Type B pancreatic cell (in vitro differentiated cells): ENCODE measurements around the gene PLA2G3. TPM values are rescaled to one million over a fixed set of nuclear protein-coding genes. Genes with fewer than 3 reads are reported as not detected.

ENCODE experiments used
- DNase-seq: peaks from one replicate; pipeline ENCODE4 v3.0.0; 2021; ENCODE audit warnings: mixed read lengths; ENCODE audit not compliant: unreplicated experiment; ENCODE audit errors: extremely low spot score
- H3K27ac Mint-ChIP-seq: 2 replicates; pipeline ENCODE4 v1.8.0; 2021; ENCODE audit warnings: mild to moderate bottlenecking, mixed read lengths
- H3K27me3 Mint-ChIP-seq: 2 replicates; pipeline ENCODE4 v1.8.0; 2021; ENCODE audit warnings: mixed read lengths
- H3K36me3 Mint-ChIP-seq: 2 replicates; pipeline ENCODE4 v1.8.0; 2021; ENCODE audit warnings: mixed read lengths
- H3K4me1 Mint-ChIP-seq: one replicate; pipeline ENCODE4 v1.8.0; 2021; ENCODE audit warnings: mixed read lengths; ENCODE audit not compliant: unreplicated experiment
- H3K4me3 Mint-ChIP-seq: 2 replicates; pipeline ENCODE4 v1.8.0; 2021; ENCODE audit warnings: mild to moderate bottlenecking, mixed read lengths
- H3K9me3 Mint-ChIP-seq: 2 replicates; pipeline ENCODE4 v1.8.0; 2021; ENCODE audit warnings: mixed read lengths
- total RNA-seq: library from RNA; stranded (reverse); gene quantifications from 2 replicates; pipeline ENCODE4 v1.2.1, GENCODE V29; 2021; ENCODE audit warnings: low replicate concordance
- TF ChIP-seq, protein P1 (sequence below): fragments of 200-600 bp; sonication (generic); conservative IDR thresholded peaks from 2 replicates; pipeline ENCODE4 v1.5.0; 2021; ENCODE audit warnings: antibody characterized with exemption, mild to moderate bottlenecking

Gene PLA2G3
- total RNA-seq, 1 donor from 2014 or later: 0.75 TPM

GRCh38 chr22:31123292-31123602 lies 17.1 kb downstream of the PLA2G3 start:
- DNase-seq: no peak
- Mint-ChIP-seq H3K4me3 (peak overlapping the region; percentile 83), H3K36me3 (no peaks in the 10 kb centered on the region), H3K27me3 (peaks cover 12% of the 10 kb centered on the region), H3K9me3 (no peaks in the 10 kb centered on the region), H3K27ac (peak overlapping the region; percentile 41), H3K4me1 (peaks cover 10% of the 10 kb centered on the region)
- TF ChIP-seq, protein P1, sequence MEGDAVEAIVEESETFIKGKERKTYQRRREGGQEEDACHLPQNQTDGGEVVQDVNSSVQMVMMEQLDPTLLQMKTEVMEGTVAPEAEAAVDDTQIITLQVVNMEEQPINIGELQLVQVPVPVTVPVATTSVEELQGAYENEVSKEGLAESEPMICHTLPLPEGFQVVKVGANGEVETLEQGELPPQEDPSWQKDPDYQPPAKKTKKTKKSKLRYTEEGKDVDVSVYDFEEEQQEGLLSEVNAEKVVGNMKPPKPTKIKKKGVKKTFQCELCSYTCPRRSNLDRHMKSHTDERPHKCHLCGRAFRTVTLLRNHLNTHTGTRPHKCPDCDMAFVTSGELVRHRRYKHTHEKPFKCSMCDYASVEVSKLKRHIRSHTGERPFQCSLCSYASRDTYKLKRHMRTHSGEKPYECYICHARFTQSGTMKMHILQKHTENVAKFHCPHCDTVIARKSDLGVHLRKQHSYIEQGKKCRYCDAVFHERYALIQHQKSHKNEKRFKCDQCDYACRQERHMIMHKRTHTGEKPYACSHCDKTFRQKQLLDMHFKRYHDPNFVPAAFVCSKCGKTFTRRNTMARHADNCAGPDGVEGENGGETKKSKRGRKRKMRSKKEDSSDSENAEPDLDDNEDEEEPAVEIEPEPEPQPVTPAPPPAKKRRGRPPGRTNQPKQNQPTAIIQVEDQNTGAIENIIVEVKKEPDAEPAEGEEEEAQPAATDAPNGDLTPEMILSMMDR: no peak

DNA sequence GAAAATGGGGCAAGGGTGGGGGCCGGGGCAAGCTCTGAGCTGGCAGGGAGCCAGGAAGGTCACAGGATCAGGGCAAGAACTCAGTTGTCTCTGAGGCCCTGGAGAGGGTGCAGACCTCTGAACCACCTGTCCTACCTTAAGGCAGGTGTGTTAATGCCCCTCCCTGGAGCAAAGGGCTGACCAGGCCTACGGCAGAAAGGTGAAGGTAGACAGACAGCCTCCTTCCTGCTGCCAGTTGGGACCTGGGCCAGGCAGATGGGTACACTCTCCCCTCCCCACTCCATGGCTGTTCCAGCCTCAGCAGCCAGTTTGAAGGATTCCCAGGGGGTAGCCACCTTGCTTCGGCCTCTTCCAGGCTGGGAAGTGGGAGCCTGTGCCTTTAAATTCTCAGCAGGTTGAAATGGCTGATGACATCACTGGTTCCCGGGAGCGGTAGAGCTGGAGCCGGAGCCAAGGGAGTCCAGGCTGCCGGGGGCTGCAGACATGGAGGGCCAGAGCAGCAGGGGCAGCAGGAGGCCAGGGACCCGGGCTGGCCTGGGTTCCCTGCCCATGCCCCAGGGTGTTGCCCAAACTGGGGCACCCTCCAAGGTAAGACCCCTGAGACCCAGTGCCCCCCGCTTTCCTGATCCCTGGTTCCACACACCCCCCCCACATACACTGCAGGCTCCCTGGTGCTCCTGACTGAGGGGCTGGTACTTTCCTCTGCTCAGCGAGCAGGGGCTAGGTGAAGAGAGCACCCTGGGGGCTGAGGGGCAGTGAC lies 17.6 kb downstream of the PLA2G3 start, which contains the start of gene INPP5J:
Gene INPP5J, plus strand, starts transcription at position 435 of the 760 bp plus-strand sequence. Its CDS starts 49 bp downstream, at position 484.
- H3K4me3 Mint-ChIP-seq: peak within 1 kb of the TSS; percentile 83
- TF ChIP-seq, protein P1: no peak
- no peaks in the 10 kb centered on the region for H3K9me3 Mint-ChIP-seq
- H3K4me1 Mint-ChIP-seq: peaks cover 10% of the 10 kb centered on the region
- H3K36me3 Mint-ChIP-seq: no peaks in the 10 kb centered on the region
- DNase-seq: no peak
- H3K27me3 Mint-ChIP-seq: peaks cover 12% of the 10 kb centered on the region
- H3K27ac Mint-ChIP-seq: peak within 1 kb of the TSS; percentile 77

DNA sequence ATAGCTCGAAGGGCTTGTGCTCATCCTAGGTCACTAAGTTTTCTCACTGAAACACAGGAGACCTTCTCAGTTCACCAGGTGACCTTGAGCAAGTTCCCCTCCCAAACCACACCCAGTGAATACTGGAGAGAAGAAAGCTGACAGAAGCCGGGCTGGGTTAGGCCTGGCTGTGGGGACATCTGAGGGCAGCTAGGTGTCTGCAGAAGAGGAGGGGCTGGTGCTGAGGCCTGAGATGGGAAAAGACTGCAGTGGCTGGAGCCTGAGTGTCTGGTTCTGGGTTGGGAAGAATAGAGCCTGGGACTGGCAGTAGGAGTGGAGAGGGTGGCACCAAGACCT lies 18.1 kb downstream of the PLA2G3 start:
- Mint-ChIP-seq H3K27me3 (peaks cover 12% of the 10 kb centered on the region), H3K27ac (peak overlapping the region; percentile 77), H3K4me1 (peaks cover 10% of the 10 kb centered on the region), H3K4me3 (peak overlapping the region; percentile 76), H3K9me3 (no peaks in the 10 kb centered on the region), H3K36me3 (no peaks in the 10 kb centered on the region)
- no peak for DNase-seq
- TF ChIP-seq, protein P1: no peak

GRCh38 chr22:31121403-31121802 lies 18.9 kb downstream of the PLA2G3 start:
- Mint-ChIP-seq H3K4me3 (no peak overlapping the region), H3K9me3 (no peaks in the 10 kb centered on the region), H3K27ac (no peak overlapping the region), H3K27me3 (peaks cover 12% of the 10 kb centered on the region), H3K4me1 (peaks cover 10% of the 10 kb centered on the region), H3K36me3 (no peaks in the 10 kb centered on the region)
- no peak for DNase-seq
- TF ChIP-seq, protein P1: no peak

GRCh38 chr22:31120642-31121041 lies 19.7 kb downstream of the PLA2G3 start:
- Mint-ChIP-seq H3K36me3 (no peaks in the 10 kb centered on the region), H3K4me3 (no peak overlapping the region), H3K27me3 (peaks cover 12% of the 10 kb centered on the region), H3K4me1 (peaks cover 10% of the 10 kb centered on the region), H3K27ac (no peak overlapping the region), H3K9me3 (no peaks in the 10 kb centered on the region)
- TF ChIP-seq, protein P1: no peak
- no peak for DNase-seq
